Caco-2 (cell line): Measurements from ENCODE around the gene PLEKHA6. TPM values are rescaled to one million over a fixed set of nuclear protein-coding genes. Genes with fewer than 3 reads are reported as not detected.
A peak's percentile ranks its signal among the peaks of the same experiment; 100 is the strongest.

Source experiments
- BruUV-seq: library from RNA; stranded (reverse); fragments of 400-500 nt; replicated peaks from 2 replicates; lab custom pipeline; 2021; lab: Mats Ljungman, UMichigan
- CTCF ChIA-PET: fragments of 300-600 bp; sonication (Branson Sonifier 250); formaldehyde crosslinking; loops from one replicate; lab custom pipeline; 2022; ENCODE audit warnings: antibody characterized with exemption; lab: Charles Lee
- POLR2A ChIA-PET: fragments of 300-600 bp; sonication (Branson Sonifier 250); formaldehyde crosslinking; loops from one replicate; lab custom pipeline; 2022; ENCODE audit warnings: antibody characterized with exemption; lab: Charles Lee
- DNase-seq, 2 experiments: peaks; one replicate each; pipeline versions ENCODE4 v3.0.0 to v3.0.0-alpha.2; 2020 to 2022
- H3K27me3 ChIP-seq: replicated peaks from 2 replicates; pipeline ENCODE4 v1.6.0; 2011; ENCODE audit warnings: low read length; ENCODE audit not compliant: control insufficient read depth, insufficient read depth
- H3K36me3 ChIP-seq: 2 replicates; pipeline ENCODE4 v1.5.1; 2011; ENCODE audit warnings: low read length; ENCODE audit not compliant: control insufficient read depth, insufficient read depth
- H3K4me1 ChIP-seq: fragments of 250-450 bp; sonication (Bioruptor Pico); 2 replicates; pipeline ENCODE4 v1.5.1; 2020; ENCODE audit warnings: mild to moderate bottlenecking
- H3K4me3 ChIP-seq: 2 replicates; pipeline ENCODE4 v1.5.1; 2011; ENCODE audit warnings: low read depth, mild to moderate bottlenecking, control low read depth, low read length
- H3K9me3 ChIP-seq: fragments of 250-450 bp; sonication (Bioruptor Pico); 2 replicates; pipeline ENCODE4 v1.5.1; 2020; ENCODE audit warnings: mild to moderate bottlenecking, moderate library complexity
- H3K27ac Mint-ChIP-seq: one replicate; pipeline ENCODE4 v1.8.0; 2022; ENCODE audit warnings: mixed read lengths; ENCODE audit not compliant: unreplicated experiment
- H3K27me3 Mint-ChIP-seq: one replicate; pipeline ENCODE4 v1.8.0; 2022; ENCODE audit warnings: mixed read lengths; ENCODE audit not compliant: insufficient read depth, unreplicated experiment
- H3K36me3 Mint-ChIP-seq: one replicate; pipeline ENCODE4 v1.8.0; 2022; ENCODE audit warnings: mild to moderate bottlenecking, mixed read lengths; ENCODE audit not compliant: insufficient read depth, unreplicated experiment
- H3K4me1 Mint-ChIP-seq: one replicate; pipeline ENCODE4 v1.8.0; 2022; ENCODE audit warnings: low read depth, mixed read lengths; ENCODE audit not compliant: unreplicated experiment
- H3K4me3 Mint-ChIP-seq: one replicate; pipeline ENCODE4 v1.8.0; 2022; ENCODE audit warnings: mild to moderate bottlenecking, moderate library complexity, mixed read lengths; ENCODE audit not compliant: unreplicated experiment
- H3K9me3 Mint-ChIP-seq: one replicate; pipeline ENCODE4 v1.8.0; 2022; ENCODE audit warnings: mixed read lengths; ENCODE audit not compliant: unreplicated experiment
- intact Hi-C: fragments of 100-400 bp; cut with micrococcal nuclease; formaldehyde crosslinking; loops from one replicate; pipeline ENCODE4 v1.10.0; 2022; ENCODE audit not compliant: unreplicated experiment
- total RNA-seq: library from RNA; stranded (reverse); gene quantifications from 2 replicates; pipeline ENCODE4 v1.2.3, GENCODE V29; 2022
- TF ChIP-seq, protein P1 (sequence below), 2 experiments: fragments of 200-600 bp in 1 of 2; IDR thresholded peaks; 1 replicate in 1 of 2; 2 replicates in 1 of 2; pipeline versions ENCODE4 v1.5.1 to v1.8.0; 2011 to 2022; ENCODE audit warnings: antibody characterized with exemption in 1 of 2, control low read depth in 1 of 2, inconsistent platforms in 1 of 2, low read depth in 1 of 2, low read length in 1 of 2, mild to moderate bottlenecking in 1 of 2, moderate library complexity in 1 of 2; ENCODE audit not compliant: insufficient read depth in 1 of 2, severe bottlenecking in 1 of 2, unreplicated experiment in 1 of 2

Gene PLEKHA6
- total RNA-seq, 1 experiment from 2014 or later = 18.8 TPM

- Mint-ChIP-seq H3K36me3 (peaks cover 5% of the 10 kb centered on the region), H3K27ac (no peak overlapping the region), H3K4me3 (no peak overlapping the region), H3K4me1 (peaks cover 45% of the 10 kb centered on the region), H3K27me3 (no peaks in the 10 kb centered on the region), H3K9me3 (no peaks in the 10 kb centered on the region)
- Histone ChIP-seq H3K27me3 (no peaks in the 10 kb centered on the region), H3K4me3 (no peak overlapping the region), H3K9me3 (no peaks in the 10 kb centered on the region), H3K36me3 (no peaks in the 10 kb centered on the region), H3K4me1 (peaks cover 73% of the 10 kb centered on the region)
- intact Hi-C loops = loop anchor here (2.0 kb wide), 1 partner anchor 29 kb away; no protein-coding TSS in a partner anchor
- BruUV-seq = no TSS peak
- ChIA-PET POLR2A (interaction anchor here (0.6 kb wide), 1 partner anchor 21 kb away, joined by 6 read pairs; no protein-coding TSS in a partner anchor), CTCF (no interaction called here)
- TF ChIP-seq, protein P1, sequence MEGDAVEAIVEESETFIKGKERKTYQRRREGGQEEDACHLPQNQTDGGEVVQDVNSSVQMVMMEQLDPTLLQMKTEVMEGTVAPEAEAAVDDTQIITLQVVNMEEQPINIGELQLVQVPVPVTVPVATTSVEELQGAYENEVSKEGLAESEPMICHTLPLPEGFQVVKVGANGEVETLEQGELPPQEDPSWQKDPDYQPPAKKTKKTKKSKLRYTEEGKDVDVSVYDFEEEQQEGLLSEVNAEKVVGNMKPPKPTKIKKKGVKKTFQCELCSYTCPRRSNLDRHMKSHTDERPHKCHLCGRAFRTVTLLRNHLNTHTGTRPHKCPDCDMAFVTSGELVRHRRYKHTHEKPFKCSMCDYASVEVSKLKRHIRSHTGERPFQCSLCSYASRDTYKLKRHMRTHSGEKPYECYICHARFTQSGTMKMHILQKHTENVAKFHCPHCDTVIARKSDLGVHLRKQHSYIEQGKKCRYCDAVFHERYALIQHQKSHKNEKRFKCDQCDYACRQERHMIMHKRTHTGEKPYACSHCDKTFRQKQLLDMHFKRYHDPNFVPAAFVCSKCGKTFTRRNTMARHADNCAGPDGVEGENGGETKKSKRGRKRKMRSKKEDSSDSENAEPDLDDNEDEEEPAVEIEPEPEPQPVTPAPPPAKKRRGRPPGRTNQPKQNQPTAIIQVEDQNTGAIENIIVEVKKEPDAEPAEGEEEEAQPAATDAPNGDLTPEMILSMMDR (IDR thresholded peaks at IDR 0.05; ENCODE audit: insufficient read depth in 1 of 2, low read depth in 1 of 2, low read length in 1 of 2, severe bottlenecking in 1 of 2, unreplicated experiment in 1 of 2) = no peak
- no peak for DNase-seq
These were observed 43.6 kb downstream of the PLEKHA6 start for GRCh38 chr1:204316164-204316563.

GRCh38 chr1:204314893-204315658 is 44.7 kb downstream of the PLEKHA6 start:
- Histone ChIP-seq H3K4me3 (no peak overlapping the region), H3K9me3 (no peaks in the 10 kb centered on the region), H3K4me1 (peaks cover 62% of the 10 kb centered on the region), H3K36me3 (no peaks in the 10 kb centered on the region), H3K27me3 (no peaks in the 10 kb centered on the region)
- no TSS peak for BruUV-seq
- DNase-seq = no peak
- Mint-ChIP-seq H3K4me1 (peaks cover 50% of the 10 kb centered on the region), H3K4me3 (no peak overlapping the region), H3K9me3 (no peaks in the 10 kb centered on the region), H3K27ac (peak overlapping the region; percentile 65), H3K36me3 (peaks cover 5% of the 10 kb centered on the region), H3K27me3 (no peaks in the 10 kb centered on the region)
- TF ChIP-seq, protein P1 (IDR thresholded peaks at IDR 0.05; ENCODE audit: insufficient read depth in 1 of 2, low read depth in 1 of 2, low read length in 1 of 2, severe bottlenecking in 1 of 2, unreplicated experiment in 1 of 2) = no peak
- CTCF ChIA-PET = interaction anchor here (1.3 kb wide), 1 partner anchor 84 kb away, joined by 6 read pairs; no protein-coding TSS in a partner anchor
- POLR2A ChIA-PET = no interaction called here
- intact Hi-C loops = no loop called here

DNA sequence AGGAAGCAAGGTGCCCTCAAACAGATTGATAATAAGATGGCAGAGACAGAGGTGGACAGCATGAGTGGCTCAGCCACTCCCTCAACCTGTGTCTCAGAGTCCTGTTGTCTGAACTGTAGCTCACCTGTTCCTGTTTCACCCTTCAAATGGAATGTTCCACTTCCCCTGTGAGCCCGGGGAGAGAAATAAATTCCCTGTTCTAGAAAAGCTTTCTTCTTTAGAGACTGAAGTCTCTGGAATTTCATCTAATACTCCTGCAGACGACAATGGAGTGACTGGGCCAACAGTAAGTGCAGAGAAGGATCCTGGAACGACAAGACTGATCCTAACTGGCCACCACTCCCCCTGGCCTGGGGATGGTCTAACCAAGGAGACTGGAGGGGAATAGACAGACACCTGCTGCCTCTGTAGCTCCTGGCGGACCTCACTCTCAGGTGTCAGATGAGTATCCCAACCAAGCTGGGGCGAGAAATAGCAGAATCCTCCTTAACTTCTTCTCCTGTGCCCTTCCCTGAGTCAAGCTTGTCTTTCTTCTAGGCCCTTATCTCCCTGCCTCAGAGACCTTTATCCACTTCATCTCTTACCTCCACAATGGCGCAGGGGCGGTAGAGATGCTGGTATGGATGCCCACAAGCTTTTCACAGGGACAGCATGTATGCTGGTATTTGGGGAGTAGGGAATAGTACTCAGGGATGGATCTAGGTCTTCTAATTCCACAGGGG is 45.4 kb downstream of the PLEKHA6 start:
- Histone ChIP-seq H3K9me3 (no peaks in the 10 kb centered on the region), H3K4me3 (peak overlapping the region; percentile 31), H3K36me3 (no peaks in the 10 kb centered on the region), H3K27me3 (no peaks in the 10 kb centered on the region), H3K4me1 (peaks cover 55% of the 10 kb centered on the region)
- H3K27ac Mint-ChIP-seq = peak overlapping the region; percentile 65
- peaks cover 5% of the 10 kb centered on the region for H3K36me3 Mint-ChIP-seq
- no peaks in the 10 kb centered on the region for H3K27me3 Mint-ChIP-seq
- TF ChIP-seq, protein P1 (IDR thresholded peaks at IDR 0.05; ENCODE audit: insufficient read depth in 1 of 2, low read depth in 1 of 2, low read length in 1 of 2, severe bottlenecking in 1 of 2, unreplicated experiment in 1 of 2) = no peak
- ChIA-PET POLR2A (interaction anchor here (0.6 kb wide), 1 partner anchor 14 kb away, joined by 3 read pairs; no protein-coding TSS in a partner anchor), CTCF (interaction anchor here (0.6 to 1.3 kb wide), 3 partner anchors 10 to 84 kb away, joined by 3 to 6 read pairs (median 4); no protein-coding TSS in a partner anchor)
- peaks cover 44% of the 10 kb centered on the region for H3K4me1 Mint-ChIP-seq
- intact Hi-C loops = no loop called here
- DNase-seq = peak; percentile 50 to 62
- H3K9me3 Mint-ChIP-seq = no peaks in the 10 kb centered on the region
- H3K4me3 Mint-ChIP-seq = peak overlapping the region; percentile 44
- BruUV-seq = no TSS peak
